HG03354 (cell line): ENCODE results near the gene ZCCHC4.
"Not testable (repeated sequence)": the region's sequence is repeated elsewhere in the genome, so short reads cannot be mapped to it uniquely, and the experiment has no call there.

Experiments
- ATAC-seq: cut with Tn5 transposase; IDR thresholded peaks from one replicate; pipeline ENCODE4 v1.9.1; 2021; ENCODE audit warnings: mild to moderate bottlenecking; ENCODE audit not compliant: unreplicated experiment, poor library complexity, severe bottlenecking

Gene ZCCHC4

GRCh38 chr4:25313201-25313895 lies 774 bp downstream of the ZCCHC4 start:
- no peak for ATAC-seq

GRCh38 chr4:25320336-25320735 lies 7.8 kb downstream of the ZCCHC4 start:
- no peak for ATAC-seq

- ATAC-seq = no peak
Observed at GRCh38 chr4:25320773-25321172, 8.2 kb downstream of the ZCCHC4 start.

- ATAC-seq = no peak
Observed at GRCh38 chr4:25321703-25322102, 9.1 kb downstream of the ZCCHC4 start.

- not testable (repeated sequence) for ATAC-seq
Observed at GRCh38 chr4:25328463-25328862, 15.9 kb downstream of the ZCCHC4 start.

- no peak for ATAC-seq
Observed at GRCh38 chr4:25330335-25330734, 17.8 kb downstream of the ZCCHC4 start.

GRCh38 chr4:25330905-25331808 lies 18.6 kb downstream of the ZCCHC4 start:
- ATAC-seq = peak; percentile 91

- ATAC-seq = no peak
Observed at GRCh38 chr4:25343671-25344070, 31.1 kb downstream of the ZCCHC4 start.

GRCh38 chr4:25345744-25346143 lies 33.2 kb downstream of the ZCCHC4 start:
- ATAC-seq = no peak

- ATAC-seq = peak; percentile 80
Observed at GRCh38 chr4:25346913-25347312, 34.3 kb downstream of the ZCCHC4 start.

- no peak for ATAC-seq
Observed at GRCh38 chr4:25347473-25347872, 34.9 kb downstream of the ZCCHC4 start.

GRCh38 chr4:25347971-25348370 lies 35.4 kb downstream of the ZCCHC4 start:
- ATAC-seq = no peak

- no peak for ATAC-seq
Observed at GRCh38 chr4:25350561-25350960, 38.0 kb downstream of the ZCCHC4 start.

- no peak for ATAC-seq
Observed at GRCh38 chr4:25351777-25352416, 39.3 kb downstream of the ZCCHC4 start.

GRCh38 chr4:25356068-25356467 lies 43.5 kb downstream of the ZCCHC4 start:
- no peak for ATAC-seq

GRCh38 chr4:25358515-25359275 lies 46.1 kb downstream of the ZCCHC4 start:
- no peak for ATAC-seq

- no peak for ATAC-seq
Observed at GRCh38 chr4:25361253-25361652, 48.7 kb downstream of the ZCCHC4 start.

GRCh38 chr4:25367004-25367621 lies 54.5 kb downstream of the ZCCHC4 start:
- ATAC-seq = no peak

GRCh38 chr4:25367877-25368276 lies 55.3 kb downstream of the ZCCHC4 start:
- no peak for ATAC-seq
